SK-N-SH (cell line): ENCODE results near the gene TPM4. TPM values are rescaled to one million over a fixed set of nuclear protein-coding genes. Genes with fewer than 3 reads are reported as not detected.

ENCODE experiments used
- CTCF ChIA-PET: fragments of 300-600, 350-600 bp; formaldehyde crosslinking; extraction: SDS; loops from one replicate; lab custom pipeline; 2021; lab: Yijun Ruan, JAX
- POLR2A ChIA-PET: fragments of 350-600 bp; sonication (Branson Sonifier 250); formaldehyde crosslinking; extraction: SDS; loops from one replicate; lab custom pipeline; 2020; ENCODE audit warnings: antibody characterized with exemption, inconsistent platforms; lab: Yijun Ruan, JAX
- DNase-seq: peaks from one replicate; pipeline ENCODE4 v3.0.0; 2012
- H2AFZ ChIP-seq: fragments of 200-600 bp; sonication (generic); 2 replicates; pipeline ENCODE4 v1.8.1; 2016; ENCODE audit warnings: antibody characterized with exemption, mild to moderate bottlenecking, low read depth
- H3F3A ChIP-seq: fragments of 200-600 bp; sonication (generic); replicated peaks from 2 replicates; pipeline ENCODE3; 2016; ENCODE audit warnings: antibody characterized with exemption, mild to moderate bottlenecking; ENCODE audit not compliant: insufficient read depth
- H3K27ac ChIP-seq, 2 experiments: fragments of 200-500 bp in 1 of 2; fragments of 200-600 bp in 1 of 2; sonication (Bioruptor generic) in 1 of 2; sonication (generic), shearing (Covaris generic) in 1 of 2; 2 replicates each; pipeline versions ENCODE4 v1.5.1 to v1.6.1; 2014 to 2016; ENCODE audit warnings: low read depth in 2 of 2, inconsistent platforms in 1 of 2, low read length in 1 of 2, mild to moderate bottlenecking in 1 of 2, mixed read lengths in 1 of 2
- H3K27me3 ChIP-seq: fragments of 200-600 bp; sonication (generic), shearing (Covaris generic); 2 replicates; pipeline ENCODE4 v1.6.1; 2016; ENCODE audit warnings: mixed run types; ENCODE audit not compliant: insufficient read depth
- H3K36me3 ChIP-seq, 2 experiments: fragments of 200-500 bp in 1 of 2; fragments of 200-600 bp in 1 of 2; sonication (Bioruptor generic) in 1 of 2; sonication (generic) in 1 of 2; replicated peaks in 1 of 2; 2 replicates each; pipeline versions ENCODE3 to v1.5.1; 2014 to 2016; ENCODE audit warnings: low read length in 1 of 2, mild to moderate bottlenecking in 1 of 2; ENCODE audit not compliant: insufficient read depth in 2 of 2, control insufficient read depth in 1 of 2
- H3K4me1 ChIP-seq, 2 experiments: fragments of 200-500 bp in 1 of 2; fragments of 200-600 bp in 1 of 2; sonication (Bioruptor generic) in 1 of 2; sonication (generic), shearing (Covaris generic) in 1 of 2; 2 replicates each; pipeline versions ENCODE4 v1.5.1 to v1.6.1; 2014 to 2016; ENCODE audit warnings: low read depth in 1 of 2, low read length in 1 of 2, mixed run types in 1 of 2; ENCODE audit not compliant: insufficient read depth in 2 of 2, control insufficient read depth in 1 of 2
- H3K4me2 ChIP-seq: fragments of 200-600 bp; sonication (generic), shearing (Covaris generic); 2 replicates; pipeline ENCODE4 v1.6.1; 2017; ENCODE audit warnings: mixed run types
- H3K4me3 ChIP-seq, 2 experiments: fragments of 200-500 bp in 1 of 2; fragments of 200-600 bp in 1 of 2; sonication (Bioruptor generic) in 1 of 2; sonication (generic), shearing (Covaris generic) in 1 of 2; 2 replicates each; pipeline versions ENCODE4 v1.5.1 to v1.8.1; 2014 to 2016; ENCODE audit warnings: low read depth in 2 of 2, inconsistent platforms in 1 of 2, low read length in 1 of 2, mild to moderate bottlenecking in 1 of 2, mixed read lengths in 1 of 2, moderate library complexity in 1 of 2
- H3K79me2 ChIP-seq: fragments of 200-600 bp; sonication (generic); 2 replicates; pipeline ENCODE4 v1.8.1; 2017; ENCODE audit warnings: mild to moderate bottlenecking; ENCODE audit not compliant: insufficient read depth
- H3K9ac ChIP-seq: fragments of 200-600 bp; sonication (generic); 2 replicates; pipeline ENCODE4 v1.6.1; 2017; ENCODE audit warnings: mixed run types
- H3K9me2 ChIP-seq: fragments of 200-600 bp; sonication (generic); 2 replicates; pipeline ENCODE4 v1.6.1; 2017; ENCODE audit warnings: mixed run types
- H3K9me3 ChIP-seq: fragments of 200-600 bp; sonication (generic); 2 replicates; pipeline ENCODE4 v1.6.1; 2017; ENCODE audit warnings: mixed run types, mild to moderate bottlenecking, moderate library complexity
- H4K20me1 ChIP-seq: fragments of 200-600 bp; sonication (generic); 2 replicates; pipeline ENCODE4 v1.6.1; 2017; ENCODE audit warnings: mild to moderate bottlenecking, mixed run types; ENCODE audit not compliant: insufficient read depth
- ELF1 ChIP-seq: IDR thresholded peaks from 2 replicates; pipeline ENCODE4 v1.4.0; 2012
- EP300 ChIP-seq, 2 experiments: IDR thresholded peaks; 2 replicates each; pipeline versions ENCODE4 v1.4.0 to v1.6.1; 2012; ENCODE audit warnings: borderline replicate concordance in 1 of 2, low read depth in 1 of 2, low read length in 1 of 2
- EZH2phosphoT487 ChIP-seq: fragments of 200-600 bp; sonication (generic); IDR thresholded peaks from 2 replicates; pipeline ENCODE4 v1.6.1; 2017; ENCODE audit warnings: low read depth, mixed run types, mild to moderate bottlenecking, antibody characterized with exemption, moderate library complexity, borderline replicate concordance
- FOSL2 ChIP-seq: IDR thresholded peaks from 2 replicates; pipeline ENCODE4 v1.4.0; 2012; ENCODE audit warnings: low read depth, mild to moderate bottlenecking, moderate library complexity, borderline replicate concordance
- FOXJ3 ChIP-seq: sonication (generic); formaldehyde crosslinking; IDR thresholded peaks from 2 replicates; pipeline ENCODE4 v1.5.1; 2020; ENCODE audit warnings: mild to moderate bottlenecking, missing genetic modification reagents
- FOXM1 ChIP-seq: IDR thresholded peaks from 2 replicates; pipeline ENCODE4 v1.4.0; 2012; ENCODE audit warnings: low read depth, mild to moderate bottlenecking
- JUND ChIP-seq: IDR thresholded peaks from 2 replicates; pipeline ENCODE4 v1.4.0; 2012
- MXI1 ChIP-seq: IDR thresholded peaks from 2 replicates; pipeline ENCODE4 v1.6.1; 2012; ENCODE audit warnings: mild to moderate bottlenecking, low read depth, low read length, improper control_type of control experiment
- NFIC ChIP-seq: IDR thresholded peaks from 2 replicates; pipeline ENCODE4 v1.4.0; 2012; ENCODE audit warnings: borderline replicate concordance
- POLR2AphosphoS5 ChIP-seq: IDR thresholded peaks from 2 replicates; pipeline ENCODE4 v1.6.1; 2012; ENCODE audit warnings: low read depth, low read length
- RAD21 ChIP-seq: IDR thresholded peaks from 2 replicates; pipeline ENCODE4 v1.6.1; 2012; ENCODE audit warnings: mild to moderate bottlenecking, low read length
- RFX5 ChIP-seq: IDR thresholded peaks from 2 replicates; pipeline ENCODE4 v1.6.1; 2012; ENCODE audit warnings: mild to moderate bottlenecking, improper control_type of control experiment, low read length
- SIN3A ChIP-seq: IDR thresholded peaks from 2 replicates; pipeline ENCODE4 v1.6.1; 2012; ENCODE audit warnings: low read depth, mild to moderate bottlenecking, low read length, moderate library complexity, borderline replicate concordance
- SMC3 ChIP-seq: IDR thresholded peaks from 2 replicates; pipeline ENCODE4 v1.6.1; 2012; ENCODE audit warnings: low read depth, low read length, improper control_type of control experiment
- TEAD4 ChIP-seq: IDR thresholded peaks from 2 replicates; pipeline ENCODE4 v1.4.0; 2012; ENCODE audit warnings: mild to moderate bottlenecking, borderline replicate concordance; ENCODE audit not compliant: insufficient read depth
- WGBS: methylation state at CpG from one replicate; pipeline ENCODE4 v1.1.6; 2017; ENCODE audit warnings: low lambda C conversion rate; 5-methylcytosine and 5-hydroxymethylcytosine counted together
- polyA plus RNA-seq, 3 experiments: library from polyadenylated mRNA; depleted of rRNA; stranded (reverse); fragments of >200 nt; gene quantifications; 2 replicates each; pipeline ENCODE4 v1.2.3, GENCODE V29; 2012
- TF ChIP-seq, protein P1 (sequence below): fragments of 200-600 bp; sonication (generic); IDR thresholded peaks from 2 replicates; pipeline ENCODE4 v1.6.1; 2017; ENCODE audit warnings: antibody characterized with exemption, mild to moderate bottlenecking, moderate library complexity
- TF ChIP-seq, protein P2 (sequence below): IDR thresholded peaks from 2 replicates; pipeline ENCODE4; 2012
- TF ChIP-seq, protein P3 (sequence below): IDR thresholded peaks from 2 replicates; pipeline ENCODE4 v1.4.0; 2012; ENCODE audit warnings: low read depth, borderline replicate concordance

Gene TPM4
- polyA plus RNA-seq, 1 of the 3 experiments (the other 2 are of a cell fraction), result 440 TPM

DNA sequence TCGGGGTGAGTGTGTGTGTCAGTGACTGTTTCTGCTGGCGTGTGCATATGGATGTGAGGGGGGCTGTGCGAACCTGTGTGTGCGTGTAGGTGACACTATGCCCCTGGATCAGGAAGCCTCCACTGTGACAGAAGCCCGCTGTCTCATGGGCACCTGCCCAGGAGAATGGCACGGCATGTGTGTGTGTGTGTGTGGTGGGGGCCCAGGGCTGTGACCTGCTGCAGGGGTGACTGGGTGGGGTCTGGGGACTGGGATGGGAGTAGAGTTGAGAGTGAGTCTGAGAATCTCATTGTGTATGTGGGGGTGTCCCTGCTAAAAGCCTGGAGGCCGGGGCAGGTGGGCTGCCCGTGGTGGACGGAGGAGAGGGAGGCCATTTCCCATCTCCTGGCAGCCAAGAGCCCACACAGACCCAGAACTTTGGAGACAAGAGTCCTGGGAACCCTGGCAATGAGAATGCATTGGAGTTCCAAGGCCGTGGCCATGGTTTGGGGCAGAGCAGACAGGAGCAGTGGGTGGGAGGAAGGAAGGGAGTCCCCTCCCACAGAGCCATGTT, 6.4 kb upstream of the TPM4 start (continued):
- TF ChIP-seq NFIC, result no peak

DNA sequence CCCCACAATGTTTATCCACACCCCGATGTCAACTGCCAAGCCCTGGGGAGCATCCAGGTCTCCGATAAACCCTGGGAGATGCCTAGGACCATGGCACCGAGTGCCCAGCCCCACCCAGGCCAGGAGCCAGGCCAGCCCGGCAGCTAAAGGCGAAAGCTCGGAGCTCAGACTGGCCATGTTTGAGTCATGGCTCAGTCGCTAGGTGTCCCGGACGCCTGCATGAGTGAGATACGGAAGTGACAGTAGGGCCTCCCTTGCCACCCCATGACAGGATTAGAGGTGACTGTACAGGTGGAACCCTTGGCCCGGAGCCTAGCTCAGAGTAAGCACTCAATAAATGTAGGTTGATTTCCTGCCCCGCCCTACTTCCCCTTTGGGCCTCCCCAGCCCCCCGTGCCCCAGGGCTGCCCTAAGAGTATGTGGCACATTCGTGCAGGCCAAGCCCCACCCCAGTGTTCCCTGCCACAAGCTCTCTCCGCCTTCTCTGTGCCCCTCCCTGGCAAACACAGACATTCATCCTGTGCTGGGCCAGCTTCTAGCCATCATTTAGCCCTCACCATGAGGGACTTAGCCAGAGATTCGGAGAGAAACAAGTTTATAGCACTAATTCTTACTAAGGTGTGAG, 5.8 kb upstream of the TPM4 start:
- Histone ChIP-seq H3K27me3 (no peaks in the 10 kb centered on the region), H3K4me2 (no peak overlapping the region), H2AFZ (no peak overlapping the region), H3K79me2 (no peaks in the 10 kb centered on the region), H3K4me3 (no peak overlapping the region), H3K9me2 (no peaks in the 10 kb centered on the region), H3K36me3 (no peaks in the 10 kb centered on the region), H4K20me1 (no peaks in the 10 kb centered on the region), H3K27ac (no peak overlapping the region), H3F3A (peaks cover 15% of the 10 kb centered on the region), H3K9ac (no peak overlapping the region), H3K9me3 (no peaks in the 10 kb centered on the region), H3K4me1 (no peaks in the 10 kb centered on the region; a peak in 2 of 4 replicates)
- POLR2A ChIA-PET, result no interaction called here
- TF ChIP-seq SIN3A, result no peak
- no peak for TF ChIP-seq FOXM1
- TF ChIP-seq, protein P1, sequence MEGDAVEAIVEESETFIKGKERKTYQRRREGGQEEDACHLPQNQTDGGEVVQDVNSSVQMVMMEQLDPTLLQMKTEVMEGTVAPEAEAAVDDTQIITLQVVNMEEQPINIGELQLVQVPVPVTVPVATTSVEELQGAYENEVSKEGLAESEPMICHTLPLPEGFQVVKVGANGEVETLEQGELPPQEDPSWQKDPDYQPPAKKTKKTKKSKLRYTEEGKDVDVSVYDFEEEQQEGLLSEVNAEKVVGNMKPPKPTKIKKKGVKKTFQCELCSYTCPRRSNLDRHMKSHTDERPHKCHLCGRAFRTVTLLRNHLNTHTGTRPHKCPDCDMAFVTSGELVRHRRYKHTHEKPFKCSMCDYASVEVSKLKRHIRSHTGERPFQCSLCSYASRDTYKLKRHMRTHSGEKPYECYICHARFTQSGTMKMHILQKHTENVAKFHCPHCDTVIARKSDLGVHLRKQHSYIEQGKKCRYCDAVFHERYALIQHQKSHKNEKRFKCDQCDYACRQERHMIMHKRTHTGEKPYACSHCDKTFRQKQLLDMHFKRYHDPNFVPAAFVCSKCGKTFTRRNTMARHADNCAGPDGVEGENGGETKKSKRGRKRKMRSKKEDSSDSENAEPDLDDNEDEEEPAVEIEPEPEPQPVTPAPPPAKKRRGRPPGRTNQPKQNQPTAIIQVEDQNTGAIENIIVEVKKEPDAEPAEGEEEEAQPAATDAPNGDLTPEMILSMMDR, result no peak
- no peak for TF ChIP-seq POLR2AphosphoS5
- no peak for TF ChIP-seq NFIC
- no peak for TF ChIP-seq TEAD4
- no peak for TF ChIP-seq MXI1
- TF ChIP-seq, protein P2, sequence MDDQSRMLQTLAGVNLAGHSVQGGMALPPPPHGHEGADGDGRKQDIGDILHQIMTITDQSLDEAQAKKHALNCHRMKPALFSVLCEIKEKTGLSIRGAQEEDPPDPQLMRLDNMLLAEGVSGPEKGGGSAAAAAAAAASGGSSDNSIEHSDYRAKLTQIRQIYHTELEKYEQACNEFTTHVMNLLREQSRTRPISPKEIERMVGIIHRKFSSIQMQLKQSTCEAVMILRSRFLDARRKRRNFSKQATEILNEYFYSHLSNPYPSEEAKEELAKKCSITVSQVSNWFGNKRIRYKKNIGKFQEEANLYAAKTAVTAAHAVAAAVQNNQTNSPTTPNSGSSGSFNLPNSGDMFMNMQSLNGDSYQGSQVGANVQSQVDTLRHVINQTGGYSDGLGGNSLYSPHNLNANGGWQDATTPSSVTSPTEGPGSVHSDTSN, result no peak
- TF ChIP-seq RFX5, result no peak
- TF ChIP-seq ELF1, result no peak
- no peak for TF ChIP-seq EP300 (IDR thresholded peaks at IDR 0.05; ENCODE audit: borderline replicate concordance in 1 of 2, low read depth in 1 of 2, low read length in 1 of 2)
- TF ChIP-seq, protein P3, sequence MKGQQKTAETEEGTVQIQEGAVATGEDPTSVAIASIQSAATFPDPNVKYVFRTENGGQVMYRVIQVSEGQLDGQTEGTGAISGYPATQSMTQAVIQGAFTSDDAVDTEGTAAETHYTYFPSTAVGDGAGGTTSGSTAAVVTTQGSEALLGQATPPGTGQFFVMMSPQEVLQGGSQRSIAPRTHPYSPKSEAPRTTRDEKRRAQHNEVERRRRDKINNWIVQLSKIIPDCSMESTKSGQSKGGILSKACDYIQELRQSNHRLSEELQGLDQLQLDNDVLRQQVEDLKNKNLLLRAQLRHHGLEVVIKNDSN, result no peak
- TF ChIP-seq SMC3, result no peak
- no peak for TF ChIP-seq FOXJ3
- TF ChIP-seq EZH2phosphoT487, result no peak
- TF ChIP-seq FOSL2, result no peak
- TF ChIP-seq JUND, result no peak
- no peak for TF ChIP-seq RAD21
- CTCF ChIA-PET, result interaction anchor here (1.4 to 7.7 kb wide), 3 partner anchors 9 to 112 kb away, joined by 3 to 90 read pairs (median 12); no protein-coding TSS in a partner anchor
- no peak for DNase-seq
- WGBS, result 78% methylated on average over 4 of the region's 16 CpGs
